GM19468 (cell line): Measurements from ENCODE around the gene ATG16L2.
A peak's percentile ranks its signal among the peaks of the same experiment; 100 is the strongest.

Source experiments
- ATAC-seq: cut with Tn5 transposase; IDR thresholded peaks from one replicate; pipeline ENCODE4 v1.9.1; 2021; ENCODE audit warnings: mild to moderate bottlenecking, moderate library complexity, moderate number of reproducible peaks; ENCODE audit not compliant: unreplicated experiment; ENCODE audit errors: extremely low read depth

The ATG16L2 gene, protein sequence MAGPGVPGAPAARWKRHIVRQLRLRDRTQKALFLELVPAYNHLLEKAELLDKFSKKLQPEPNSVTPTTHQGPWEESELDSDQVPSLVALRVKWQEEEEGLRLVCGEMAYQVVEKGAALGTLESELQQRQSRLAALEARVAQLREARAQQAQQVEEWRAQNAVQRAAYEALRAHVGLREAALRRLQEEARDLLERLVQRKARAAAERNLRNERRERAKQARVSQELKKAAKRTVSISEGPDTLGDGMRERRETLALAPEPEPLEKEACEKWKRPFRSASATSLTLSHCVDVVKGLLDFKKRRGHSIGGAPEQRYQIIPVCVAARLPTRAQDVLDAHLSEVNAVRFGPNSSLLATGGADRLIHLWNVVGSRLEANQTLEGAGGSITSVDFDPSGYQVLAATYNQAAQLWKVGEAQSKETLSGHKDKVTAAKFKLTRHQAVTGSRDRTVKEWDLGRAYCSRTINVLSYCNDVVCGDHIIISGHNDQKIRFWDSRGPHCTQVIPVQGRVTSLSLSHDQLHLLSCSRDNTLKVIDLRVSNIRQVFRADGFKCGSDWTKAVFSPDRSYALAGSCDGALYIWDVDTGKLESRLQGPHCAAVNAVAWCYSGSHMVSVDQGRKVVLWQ

GRCh38 chr11:72814286-72815109 lies at the start of gene ATG16L2:
Gene ATG16L2 (plus strand): TSS chr11:72814411. CDS start chr11:72814446, 35 bp downstream.
- ATAC-seq: peak; percentile 15

GRCh38 chr11:72764503-72764902 lies 49.7 kb upstream of the ATG16L2 start:
- ATAC-seq: no peak

- no peak for ATAC-seq
Observed at GRCh38 chr11:72766152-72766902, 47.9 kb upstream of the ATG16L2 start.

- no peak for ATAC-seq
Observed at GRCh38 chr11:72767203-72768062, 46.8 kb upstream of the ATG16L2 start.

- no peak for ATAC-seq
Observed at GRCh38 chr11:72768581-72768980, 45.6 kb upstream of the ATG16L2 start.

GRCh38 chr11:72769680-72770079 lies 44.5 kb upstream of the ATG16L2 start:
- ATAC-seq: no peak

- no peak for ATAC-seq
Observed at GRCh38 chr11:72770799-72771198, 43.4 kb upstream of the ATG16L2 start.

GRCh38 chr11:72771507-72771906 lies 42.7 kb upstream of the ATG16L2 start:
- no peak for ATAC-seq

DNA sequence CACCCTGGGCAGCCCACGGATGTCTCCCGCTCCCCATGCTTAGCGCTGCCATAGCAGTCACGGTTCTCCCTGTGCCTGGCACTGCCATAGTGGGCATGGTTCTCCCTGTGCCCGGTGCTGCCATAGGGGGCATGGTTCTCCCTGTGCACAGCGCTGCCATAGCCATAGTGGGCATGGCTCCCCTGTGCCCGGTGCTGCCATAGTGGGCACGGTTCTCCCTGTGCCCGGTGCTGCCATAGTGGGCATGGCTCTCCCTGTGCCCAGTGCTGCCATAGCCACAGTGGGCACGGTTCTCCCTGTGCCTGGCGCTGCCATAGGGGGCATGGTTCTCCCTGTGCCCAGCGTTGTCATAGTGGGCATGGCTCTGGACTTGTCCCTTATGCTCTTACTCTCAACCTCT lies 42.2 kb upstream of the ATG16L2 start:
- no peak for ATAC-seq

DNA sequence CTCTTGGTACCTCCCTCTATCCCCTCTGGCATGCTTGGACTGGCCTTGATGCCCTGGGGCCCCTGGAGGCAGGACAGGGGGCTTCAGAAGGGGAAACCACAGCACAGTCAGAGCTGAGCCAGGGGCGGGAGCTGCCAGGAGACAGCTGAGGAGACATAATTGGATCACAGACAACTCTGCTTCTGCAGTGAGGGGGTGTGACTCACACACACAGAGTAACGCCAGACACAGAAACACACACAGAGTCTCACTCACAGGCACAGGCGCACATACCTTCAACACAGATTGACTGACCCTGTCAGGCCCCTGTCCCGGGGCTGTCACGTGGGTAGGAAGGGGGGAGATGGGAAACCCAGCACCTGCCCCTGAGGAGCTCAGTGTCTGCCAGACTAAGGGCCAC lies 40.9 kb upstream of the ATG16L2 start:
- ATAC-seq: no peak

- no peak for ATAC-seq
Observed at GRCh38 chr11:72773696-72774095, 40.5 kb upstream of the ATG16L2 start.

- ATAC-seq: no peak
Observed at GRCh38 chr11:72774499-72774898, 39.7 kb upstream of the ATG16L2 start.

DNA sequence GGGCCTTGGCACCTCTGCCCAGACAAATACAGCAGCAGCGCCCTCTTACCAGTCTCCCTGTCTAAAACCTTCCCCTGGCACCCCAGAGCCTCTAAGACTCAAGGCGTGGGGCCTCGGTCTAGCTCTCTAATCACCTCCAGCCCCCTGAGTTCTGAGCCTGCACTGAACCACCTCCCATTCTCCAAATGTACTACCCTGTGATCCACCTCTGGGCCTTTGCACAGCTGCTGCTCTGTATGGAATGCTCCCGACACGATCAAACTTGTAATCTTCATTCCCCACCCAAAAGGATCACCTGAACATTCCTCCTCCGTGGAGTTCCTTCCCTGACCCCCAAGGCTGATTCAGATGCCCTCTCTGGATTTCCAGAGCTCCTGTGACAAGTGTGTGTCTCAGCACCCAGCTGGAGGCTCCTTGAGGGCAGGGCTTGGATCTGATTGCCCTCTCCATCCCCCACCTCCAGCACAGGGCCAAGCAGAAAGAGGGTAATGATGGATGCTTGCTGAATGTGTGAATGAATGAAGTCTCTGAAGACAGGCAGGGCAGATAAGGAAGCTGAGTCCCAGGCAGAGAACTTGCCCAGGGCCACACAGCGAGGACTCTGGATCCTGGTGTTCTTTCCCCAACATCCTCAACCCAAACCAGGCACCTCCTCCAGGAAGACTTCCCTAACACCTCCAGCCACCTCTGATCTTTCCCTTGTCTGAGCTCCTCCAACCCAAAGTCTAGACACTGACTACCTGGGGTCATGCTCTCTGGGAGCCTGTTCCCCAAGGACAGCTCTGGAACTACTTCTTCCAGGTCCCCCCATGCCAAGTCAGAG lies 38.7 kb upstream of the ATG16L2 start:
- ATAC-seq: no peak

DNA sequence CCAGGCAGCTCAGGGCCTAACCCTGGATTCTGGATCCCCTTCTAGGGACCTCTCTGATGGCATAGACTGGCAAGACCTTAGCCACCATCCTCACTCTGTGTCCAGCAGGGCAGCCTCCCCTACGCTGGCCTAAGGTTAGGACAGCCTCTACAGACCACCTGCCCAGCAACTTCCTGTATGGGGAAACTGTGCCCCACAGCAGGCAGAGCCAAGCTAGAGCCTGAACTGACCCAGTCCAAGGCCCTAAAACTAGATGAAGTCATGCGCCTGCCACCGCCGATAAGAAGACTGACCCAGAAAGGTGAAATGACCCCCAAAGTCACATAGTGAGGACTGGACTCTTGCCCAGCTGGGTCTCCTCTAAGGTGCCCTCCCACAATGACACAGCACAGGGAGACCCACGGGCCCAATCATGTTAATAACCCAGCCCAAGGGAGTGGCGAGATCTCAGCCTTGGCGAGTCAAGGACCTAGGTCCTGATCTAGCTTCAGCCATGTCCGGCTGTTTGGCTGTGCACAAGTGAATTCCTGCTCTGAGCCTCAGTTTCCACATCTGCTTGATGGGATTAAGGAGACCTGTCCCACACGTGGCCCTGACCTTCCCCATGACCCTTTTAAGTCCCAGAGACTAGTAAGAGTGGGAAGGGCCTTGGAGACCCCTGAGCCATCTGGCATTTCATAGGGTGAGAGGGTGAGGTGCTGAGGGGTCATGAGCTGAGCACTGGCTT lies 37.9 kb upstream of the ATG16L2 start:
- ATAC-seq: no peak

DNA sequence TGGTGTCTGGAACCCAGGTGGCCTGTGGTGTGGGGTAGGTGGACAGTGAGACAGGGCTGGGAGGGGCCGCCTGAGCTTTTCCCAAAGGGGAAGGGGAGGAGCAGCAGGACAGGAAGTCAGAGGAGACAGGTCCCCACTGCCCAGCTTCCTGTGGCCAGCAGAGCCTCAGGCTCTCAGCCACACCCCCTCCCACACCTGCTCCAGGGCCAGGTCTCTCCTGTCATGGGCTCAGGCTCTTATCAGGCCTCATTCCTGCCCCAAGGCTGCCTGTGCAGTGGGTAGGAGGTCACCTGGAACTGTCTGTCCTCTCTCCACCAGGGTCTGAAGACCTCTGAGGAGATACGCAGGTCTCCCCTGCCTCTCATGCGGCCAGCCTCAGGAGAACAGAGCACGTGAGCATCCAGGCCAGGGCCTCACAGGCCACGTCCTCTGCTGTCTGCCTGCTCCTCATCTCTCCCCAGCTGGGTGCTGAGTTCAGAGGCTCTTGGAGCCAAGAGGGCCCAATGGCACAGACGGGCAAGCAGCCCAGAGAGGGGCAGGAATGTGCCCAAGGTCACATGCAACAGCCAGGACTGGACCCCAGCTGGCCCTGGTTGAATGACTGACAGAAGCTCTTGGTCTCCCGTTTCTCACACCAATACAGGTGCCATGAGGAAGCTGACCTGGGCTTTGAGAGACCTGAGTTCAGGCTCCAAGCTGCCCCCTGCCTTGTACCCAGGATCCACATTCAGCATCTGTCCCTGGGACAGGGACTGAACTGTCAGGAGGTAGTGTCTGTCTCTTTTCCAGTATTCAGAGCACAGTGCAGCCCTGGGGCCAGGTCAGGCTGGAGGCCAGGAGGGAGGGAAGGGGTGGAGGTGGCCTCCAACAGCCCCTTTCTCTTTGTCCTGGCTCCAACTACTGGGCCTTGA lies 37.1 kb upstream of the ATG16L2 start:
- no peak for ATAC-seq

DNA sequence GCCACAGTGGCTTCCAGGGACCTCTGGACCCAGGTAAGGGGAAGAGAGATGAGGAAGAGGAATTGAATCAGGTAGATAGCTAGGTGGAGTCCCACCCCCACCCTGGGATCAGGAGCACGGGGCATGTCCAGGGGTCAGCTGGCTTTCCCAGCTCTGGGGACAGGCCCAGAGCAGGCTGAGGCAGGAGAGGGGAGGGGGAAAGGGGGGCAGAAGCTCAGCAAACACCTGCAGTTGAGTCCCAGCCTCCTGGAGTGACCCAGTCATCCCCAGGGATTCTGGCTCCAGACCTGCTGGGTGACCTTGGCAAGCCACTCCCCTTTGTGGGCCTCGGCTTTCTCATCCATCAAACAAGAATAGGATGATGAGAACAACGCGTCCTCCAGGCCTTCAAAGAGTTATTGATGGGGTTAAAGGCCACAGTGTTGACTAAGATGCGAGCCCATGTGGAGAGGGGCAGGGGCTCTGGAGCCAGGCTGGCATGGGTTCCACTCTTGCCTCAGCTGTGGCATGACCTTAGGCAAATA lies 36.4 kb upstream of the ATG16L2 start:
- no peak for ATAC-seq
